ENCODE data around the gene NECAB2. TPM values are rescaled to one million over a fixed set of nuclear protein-coding genes. Genes with fewer than 3 reads are reported as not detected.

The NECAB2 gene
- total RNA-seq, 1 donor from 2014 or later, result not detected

GRCh38 chr16:83942815-83943515 is 25.1 kb upstream of the NECAB2 start:
- TF ChIP-seq POLR2A (IDR thresholded peaks at IDR 0.05) (no peak), POLR2AphosphoS5 (IDR thresholded peaks at IDR 0.05; ENCODE audit: insufficient read depth in 1 of 2, low read depth in 1 of 2) (no peak), CTCF (IDR thresholded peaks at IDR 0.05) (no peak)
- H3K36me3 ChIP-seq, result no peaks in the 10 kb centered on the region
- H3K4me1 ChIP-seq, result no peaks in the 10 kb centered on the region
- intact Hi-C loops (cut with DNase I), result no loop called here
- no peak for DNase-seq (ENCODE audit: extremely low spot score in 2 of 2)
- H3K27me3 ChIP-seq, result no peaks in the 10 kb centered on the region
- no peak overlapping the region for H3K4me3 ChIP-seq
- H3K27ac ChIP-seq, result no peak overlapping the region
- no peaks in the 10 kb centered on the region for H3K9me3 ChIP-seq

- Histone ChIP-seq H3K9me3 (no peaks in the 10 kb centered on the region), H3K4me1 (no peaks in the 10 kb centered on the region), H3K27me3 (no peaks in the 10 kb centered on the region), H3K27ac (no peak overlapping the region), H3K4me3 (no peak overlapping the region), H3K36me3 (no peaks in the 10 kb centered on the region)
- TF ChIP-seq CTCF (IDR thresholded peaks at IDR 0.05), result no peak
- no peak for TF ChIP-seq POLR2A (IDR thresholded peaks at IDR 0.05)
- no peak for TF ChIP-seq POLR2AphosphoS5 (IDR thresholded peaks at IDR 0.05; ENCODE audit: insufficient read depth in 1 of 2, low read depth in 1 of 2)
- intact Hi-C loops (cut with DNase I), result no loop called here
- DNase-seq (ENCODE audit: extremely low spot score in 2 of 2), result no peak
Measured at GRCh38 chr16:83943516-83944050, 24.5 kb upstream of the NECAB2 start.

GRCh38 chr16:83945587-83945986 is 22.5 kb upstream of the NECAB2 start:
- no peak for DNase-seq (ENCODE audit: extremely low spot score in 2 of 2)
- no peaks in the 10 kb centered on the region for H3K4me1 ChIP-seq
- H3K27ac ChIP-seq, result no peak overlapping the region
- H3K9me3 ChIP-seq, result no peaks in the 10 kb centered on the region
- H3K36me3 ChIP-seq, result no peaks in the 10 kb centered on the region
- intact Hi-C loops (cut with DNase I), result no loop called here
- no peak overlapping the region for H3K4me3 ChIP-seq
- TF ChIP-seq CTCF (IDR thresholded peaks at IDR 0.05) (no peak), POLR2A (IDR thresholded peaks at IDR 0.05) (no peak), POLR2AphosphoS5 (IDR thresholded peaks at IDR 0.05; ENCODE audit: insufficient read depth in 1 of 2, low read depth in 1 of 2) (no peak)
- no peaks in the 10 kb centered on the region for H3K27me3 ChIP-seq

- H3K9me3 ChIP-seq, result no peaks in the 10 kb centered on the region
- H3K27ac ChIP-seq, result no peak overlapping the region
- no peak overlapping the region for H3K4me3 ChIP-seq
- DNase-seq (ENCODE audit: extremely low spot score in 2 of 2), result no peak
- H3K27me3 ChIP-seq, result no peaks in the 10 kb centered on the region
- intact Hi-C loops (cut with DNase I), result no loop called here
- no peaks in the 10 kb centered on the region for H3K36me3 ChIP-seq
- TF ChIP-seq POLR2A (IDR thresholded peaks at IDR 0.05), result no peak
- no peak for TF ChIP-seq POLR2AphosphoS5 (IDR thresholded peaks at IDR 0.05; ENCODE audit: insufficient read depth in 1 of 2, low read depth in 1 of 2)
- no peak for TF ChIP-seq CTCF (IDR thresholded peaks at IDR 0.05)
- H3K4me1 ChIP-seq, result no peaks in the 10 kb centered on the region
Measured at GRCh38 chr16:83946154-83946780, 21.8 kb upstream of the NECAB2 start.

Measured in vagina (tissue), 2 donors.